Calu3 (cell line): ENCODE data around the gene MRPL53. TPM values are rescaled to one million over a fixed set of nuclear protein-coding genes. Genes with fewer than 3 reads are reported as not detected.
A peak's percentile ranks its signal among the peaks of the same experiment; 100 is the strongest.
"Not testable (repeated sequence)": the region's sequence is repeated elsewhere in the genome, so short reads cannot be mapped to it uniquely, and the experiment has no call there.

Experiments used
- BruUV-seq: library from RNA; stranded (reverse); fragments of 400-500 nt; replicated peaks from 2 replicates; lab custom pipeline; 2021; lab: Mats Ljungman, UMichigan
- CTCF ChIA-PET: fragments of 300-600 bp; sonication (Branson Sonifier 250); formaldehyde crosslinking; loops from one replicate; lab custom pipeline; 2022; ENCODE audit warnings: antibody characterized with exemption; lab: Charles Lee
- DNase-seq: peaks from one replicate; pipeline ENCODE4 v3.0.0; 2022
- H3K27ac Mint-ChIP-seq: one replicate; pipeline ENCODE4 v1.8.0; 2022; ENCODE audit warnings: mixed read lengths; ENCODE audit not compliant: unreplicated experiment
- H3K27me3 Mint-ChIP-seq: one replicate; pipeline ENCODE4 v1.8.0; 2022; ENCODE audit warnings: mixed read lengths; ENCODE audit not compliant: unreplicated experiment
- H3K36me3 Mint-ChIP-seq: one replicate; pipeline ENCODE4 v1.8.0; 2022; ENCODE audit warnings: mild to moderate bottlenecking, moderate library complexity, mixed read lengths; ENCODE audit not compliant: insufficient read depth, unreplicated experiment
- H3K4me1 Mint-ChIP-seq: one replicate; pipeline ENCODE4 v1.8.0; 2022; ENCODE audit warnings: mild to moderate bottlenecking, low read depth, mixed read lengths; ENCODE audit not compliant: unreplicated experiment
- H3K4me3 Mint-ChIP-seq: one replicate; pipeline ENCODE4 v1.8.0; 2022; ENCODE audit warnings: mild to moderate bottlenecking, low read depth, moderate library complexity, mixed read lengths; ENCODE audit not compliant: unreplicated experiment
- H3K9me3 Mint-ChIP-seq: one replicate; pipeline ENCODE4 v1.8.0; 2022; ENCODE audit warnings: low read depth, mixed read lengths; ENCODE audit not compliant: unreplicated experiment
- CTCF ChIP-seq: fragments of 200-600 bp; IDR thresholded peaks from one replicate; pipeline ENCODE4 v1.8.0; 2022; ENCODE audit warnings: antibody characterized with exemption; ENCODE audit not compliant: unreplicated experiment
- intact Hi-C: fragments of 100-400 bp; cut with micrococcal nuclease; formaldehyde crosslinking; loops from one replicate; pipeline ENCODE4 v1.10.0; 2022; ENCODE audit not compliant: unreplicated experiment
- total RNA-seq: library from RNA; stranded (reverse); gene quantifications from 2 replicates; pipeline ENCODE4 v1.2.3, GENCODE V29; 2022

The MRPL53 gene
- total RNA-seq, 1 experiment from 2014 or later, result 83.7 TPM

GRCh38 chr2:74450570-74451190 lies 21.8 kb downstream of the MRPL53 start:
- CTCF ChIA-PET, result no interaction called here
- no peak overlapping the region for H3K27ac Mint-ChIP-seq

GRCh38 chr2:74448771-74449170 lies 23.7 kb downstream of the MRPL53 start:
- intact Hi-C loops, result no loop called here
- Mint-ChIP-seq H3K4me3 (no peak overlapping the region), H3K4me1 (peaks cover 34% of the 10 kb centered on the region), H3K27me3 (peaks cover 24% of the 10 kb centered on the region), H3K36me3 (no peaks in the 10 kb centered on the region), H3K27ac (no peak overlapping the region), H3K9me3 (no peaks in the 10 kb centered on the region)
- no TSS peak for BruUV-seq
- no peak for DNase-seq
- CTCF ChIA-PET, result no interaction called here
- TF ChIP-seq CTCF, result no peak

More at GRCh38 chr2:74450570-74451190, 21.8 kb downstream of the MRPL53 start:
- TF ChIP-seq CTCF, result no peak
- H3K9me3 Mint-ChIP-seq, result no peaks in the 10 kb centered on the region
- H3K4me1 Mint-ChIP-seq, result peaks cover 29% of the 10 kb centered on the region
- intact Hi-C loops, result no loop called here
- no peak for DNase-seq
- BruUV-seq, result no TSS peak
- H3K4me3 Mint-ChIP-seq, result no peak overlapping the region
- H3K27me3 Mint-ChIP-seq, result peaks cover 13% of the 10 kb centered on the region
- H3K36me3 Mint-ChIP-seq, result peaks cover 14% of the 10 kb centered on the region

GRCh38 chr2:74447230-74447999 lies 25.1 kb downstream of the MRPL53 start:
- H3K27me3 Mint-ChIP-seq, result peaks cover 12% of the 10 kb centered on the region
- no peak overlapping the region for H3K27ac Mint-ChIP-seq
- BruUV-seq, result no TSS peak
- no peak overlapping the region for H3K4me3 Mint-ChIP-seq
- H3K9me3 Mint-ChIP-seq, result no peaks in the 10 kb centered on the region
- intact Hi-C loops, result no loop called here
- DNase-seq, result no peak
- CTCF ChIA-PET, result no interaction called here
- TF ChIP-seq CTCF, result no peak
- H3K4me1 Mint-ChIP-seq, result peaks cover 26% of the 10 kb centered on the region
- peaks cover 4% of the 10 kb centered on the region for H3K36me3 Mint-ChIP-seq

- TF ChIP-seq CTCF, result no peak
- Mint-ChIP-seq H3K9me3 (no peaks in the 10 kb centered on the region), H3K27me3 (peaks cover 12% of the 10 kb centered on the region), H3K4me1 (peaks cover 29% of the 10 kb centered on the region), H3K27ac (peak overlapping the region; percentile 54), H3K4me3 (peak overlapping the region; percentile 43), H3K36me3 (peaks cover 31% of the 10 kb centered on the region)
- DNase-seq, result no peak
- intact Hi-C loops, result no loop called here
- BruUV-seq, result no TSS peak
- CTCF ChIA-PET, result interaction anchor here (0.8 kb wide), 1 partner anchor 13 kb away, joined by 3 read pairs; the partner anchor contains the start of gene WBP1
These were observed 27.8 kb downstream of the MRPL53 start for GRCh38 chr2:74444498-74445318.

- peaks cover 47% of the 10 kb centered on the region for H3K4me1 Mint-ChIP-seq
- BruUV-seq, H3K9me3 Mint-ChIP-seq, DNase-seq, intact Hi-C loops: not testable (repeated sequence)
- peaks cover 38% of the 10 kb centered on the region for H3K36me3 Mint-ChIP-seq
- H3K4me3 Mint-ChIP-seq, result peak overlapping the region; percentile 97
- H3K27ac Mint-ChIP-seq, result peak overlapping the region; percentile 100
- H3K27me3 Mint-ChIP-seq, result peaks cover 12% of the 10 kb centered on the region
- CTCF ChIA-PET, result interaction anchor here (0.9 to 1.1 kb wide), 5 partner anchors 12 to 43 kb away, joined by 3 to 8 read pairs (median 5); partner anchors contain the start of genes C2orf81, INO80B, WBP1 and WDR54
These were observed 29.8 kb downstream of the MRPL53 start for GRCh38 chr2:74442483-74443297.
